Measurements from ENCODE around the gene DAZAP1.
A peak's percentile ranks its signal among the peaks of the same experiment; 100 is the strongest.

DAZAP1 gene

GRCh38 chr19:1407528-1408299, at the start of gene DAZAP1:
Gene DAZAP1 (plus strand): TSS chr19:1407586. CDS start chr19:1407774, 188 bp downstream.
- no peak for DNase-seq

- no peak for DNase-seq
Observed at GRCh38 chr19:1360126-1360817, 47.1 kb upstream of the DAZAP1 start.

- DNase-seq, result peak; percentile 90
Observed at GRCh38 chr19:1360818-1361461, 46.4 kb upstream of the DAZAP1 start.

GRCh38 chr19:1361601-1362386, 45.6 kb upstream of the DAZAP1 start:
- no peak for DNase-seq

- no peak for DNase-seq
Observed at GRCh38 chr19:1362387-1363257, 44.8 kb upstream of the DAZAP1 start.

GRCh38 chr19:1363599-1363998, 43.8 kb upstream of the DAZAP1 start:
- DNase-seq, result peak; percentile 25

- DNase-seq, result no peak
Observed at GRCh38 chr19:1364070-1364704, 43.2 kb upstream of the DAZAP1 start.

- DNase-seq, result peak; percentile 72
Observed at GRCh38 chr19:1365319-1366269, 41.8 kb upstream of the DAZAP1 start.

- no peak for DNase-seq
Observed at GRCh38 chr19:1366296-1366695, 41.1 kb upstream of the DAZAP1 start.

- DNase-seq, result no peak
Observed at GRCh38 chr19:1366899-1367870, 40.2 kb upstream of the DAZAP1 start.

GRCh38 chr19:1369214-1369805, 38.1 kb upstream of the DAZAP1 start:
- DNase-seq, result no peak

GRCh38 chr19:1370579-1371361, 36.6 kb upstream of the DAZAP1 start:
- no peak for DNase-seq

GRCh38 chr19:1373042-1373533, 34.3 kb upstream of the DAZAP1 start:
- no peak for DNase-seq

GRCh38 chr19:1373534-1374249, 33.7 kb upstream of the DAZAP1 start:
- DNase-seq, result peak; percentile 60

GRCh38 chr19:1374250-1374577, 33.2 kb upstream of the DAZAP1 start:
- no peak for DNase-seq

- no peak for DNase-seq
Observed at GRCh38 chr19:1376415-1376805, 31.0 kb upstream of the DAZAP1 start.
